MM.1S (cell line): ENCODE results near the gene GNAT2.

Source experiments
- DNase-seq: peaks from one replicate; pipeline ENCODE4 v3.0.0-alpha.2; 2015
- H2AFZ ChIP-seq: fragments of 300-600 bp; sonication (generic); 2 replicates; pipeline ENCODE4 v1.6.0; 2016; ENCODE audit warnings: antibody characterized with exemption, low read length
- H3F3A ChIP-seq: fragments of 300-600 bp; sonication (generic); 2 replicates; pipeline ENCODE4 v1.6.1; 2016; ENCODE audit warnings: mild to moderate bottlenecking, antibody characterized with exemption, low read length, moderate library complexity, mixed read lengths; ENCODE audit not compliant: insufficient read depth
- H3K27ac ChIP-seq: fragments of 300-600 bp; sonication (generic); 2 replicates; pipeline ENCODE4 v1.5.1; 2016; ENCODE audit warnings: mild to moderate bottlenecking, low read length
- H3K27me3 ChIP-seq: fragments of 300-600 bp; sonication (generic); replicated peaks from 2 replicates; pipeline ENCODE4 v1.6.0; 2016; ENCODE audit warnings: low read length; ENCODE audit not compliant: insufficient read depth
- H3K36me3 ChIP-seq: fragments of 300-600 bp; sonication (generic); replicated peaks from 2 replicates; pipeline ENCODE4 v1.6.1; 2016; ENCODE audit warnings: mild to moderate bottlenecking, low read length, mixed read lengths; ENCODE audit not compliant: insufficient read depth
- H3K4me1 ChIP-seq: fragments of 300-600 bp; sonication (generic); 2 replicates; pipeline ENCODE4 v1.6.1; 2016; ENCODE audit warnings: low read length, mixed read lengths
- H3K4me2 ChIP-seq: fragments of 300-600 bp; sonication (generic); 2 replicates; pipeline ENCODE4 v1.6.0; 2016; ENCODE audit warnings: low read depth, low read length
- H3K4me3 ChIP-seq: fragments of 300-600 bp; sonication (generic); 2 replicates; pipeline ENCODE4 v1.5.1; 2016; ENCODE audit warnings: low read length, mixed read lengths
- H3K79me2 ChIP-seq: fragments of 300-600 bp; sonication (generic); 2 replicates; pipeline ENCODE4 v1.6.1; 2016; ENCODE audit warnings: mixed run types, low read length, mixed read lengths
- H3K9ac ChIP-seq: fragments of 300-600 bp; sonication (generic); 2 replicates; pipeline ENCODE4 v1.6.1; 2016; ENCODE audit warnings: low read length, mixed read lengths
- H3K9me2 ChIP-seq: fragments of 300-600 bp; sonication (generic); replicated peaks from 2 replicates; pipeline ENCODE4 v1.6.1; 2016; ENCODE audit warnings: mild to moderate bottlenecking, low read length, mixed read lengths; ENCODE audit not compliant: insufficient read depth
- H3K9me3 ChIP-seq: fragments of 300-600 bp; sonication (generic); replicated peaks from 2 replicates; pipeline ENCODE4 v1.6.1; 2016; ENCODE audit warnings: mild to moderate bottlenecking, low read length, mixed read lengths; ENCODE audit not compliant: insufficient read depth
- H4K20me1 ChIP-seq: fragments of 300-600 bp; sonication (generic); 2 replicates; pipeline ENCODE4 v1.6.1; 2016; ENCODE audit warnings: mild to moderate bottlenecking, low read length, moderate library complexity, mixed read lengths; ENCODE audit not compliant: insufficient read depth
- CTCF ChIP-seq: fragments of 300-600 bp; sonication (generic); IDR thresholded peaks from 2 replicates; pipeline ENCODE4 v1.5.1; 2016; ENCODE audit warnings: antibody characterized with exemption, low read length, mixed read lengths
- EZH2 ChIP-seq: fragments of 300-600 bp; sonication (generic); optimal IDR thresholded peaks from 2 replicates; pipeline ENCODE3; 2017; ENCODE audit warnings: low read depth, mild to moderate bottlenecking, antibody characterized with exemption, low read length, mixed read lengths
- EZH2phosphoT487 ChIP-seq: fragments of 300-600 bp; sonication (generic); IDR thresholded peaks from 2 replicates; pipeline ENCODE4 v1.6.1; 2018; ENCODE audit warnings: antibody characterized with exemption, low read length

The GNAT2 gene

GRCh38 chr1:109609881-109610280 is 9.5 kb downstream of the GNAT2 start:
- Histone ChIP-seq H3K9me2 (no peaks in the 10 kb centered on the region), H3K4me2 (no peak overlapping the region), H3K27ac (no peak overlapping the region), H3F3A (no peaks in the 10 kb centered on the region), H3K36me3 (no peaks in the 10 kb centered on the region), H3K4me1 (no peaks in the 10 kb centered on the region), H3K27me3 (no peaks in the 10 kb centered on the region), H2AFZ (no peak overlapping the region), H3K9ac (no peak overlapping the region), H3K9me3 (no peaks in the 10 kb centered on the region), H4K20me1 (no peaks in the 10 kb centered on the region), H3K79me2 (no peaks in the 10 kb centered on the region), H3K4me3 (no peak overlapping the region)
- DNase-seq: no peak
- TF ChIP-seq CTCF (no peak), EZH2 (no peak), EZH2phosphoT487 (no peak)

- H3K9me3 ChIP-seq: no peaks in the 10 kb centered on the region
These were observed 14.0 kb downstream of the GNAT2 start for GRCh38 chr1:109605381-109605780.

GRCh38 chr1:109603229-109603628 is 16.2 kb downstream of the GNAT2 start:
- Histone ChIP-seq H3K9me3 (no peaks in the 10 kb centered on the region), H3K79me2 (no peaks in the 10 kb centered on the region), H3F3A (no peaks in the 10 kb centered on the region), H4K20me1 (no peaks in the 10 kb centered on the region), H3K9ac (no peak overlapping the region), H2AFZ (no peak overlapping the region), H3K4me2 (no peak overlapping the region), H3K4me3 (no peak overlapping the region), H3K36me3 (no peaks in the 10 kb centered on the region), H3K9me2 (no peaks in the 10 kb centered on the region), H3K4me1 (no peaks in the 10 kb centered on the region), H3K27ac (no peak overlapping the region), H3K27me3 (no peaks in the 10 kb centered on the region)
- TF ChIP-seq CTCF (no peak), EZH2phosphoT487 (no peak), EZH2 (no peak)
- no peak for DNase-seq

More at GRCh38 chr1:109605381-109605780, 14.0 kb downstream of the GNAT2 start:
- TF ChIP-seq EZH2 (no peak), EZH2phosphoT487 (no peak), CTCF (no peak)
- H3F3A ChIP-seq: no peaks in the 10 kb centered on the region
- H3K9me2 ChIP-seq: no peaks in the 10 kb centered on the region
- H2AFZ ChIP-seq: no peak overlapping the region
- no peaks in the 10 kb centered on the region for H3K4me1 ChIP-seq
- H3K79me2 ChIP-seq: no peaks in the 10 kb centered on the region
- no peak overlapping the region for H3K4me2 ChIP-seq
- H4K20me1 ChIP-seq: no peaks in the 10 kb centered on the region
- H3K9ac ChIP-seq: no peak overlapping the region
- H3K27me3 ChIP-seq: no peaks in the 10 kb centered on the region
- no peaks in the 10 kb centered on the region for H3K36me3 ChIP-seq
- no peak overlapping the region for H3K4me3 ChIP-seq
- H3K27ac ChIP-seq: no peak overlapping the region
- no peak for DNase-seq
